DMS 273 (cell line): ENCODE measurements around the gene ANO3.
A peak's percentile ranks its signal among the peaks of the same experiment; 100 is the strongest.
"Not testable (repeated sequence)": the region's sequence is repeated elsewhere in the genome, so short reads cannot be mapped to it uniquely, and the experiment has no call there.

Experiments used
- DNase-seq: peaks from one replicate; lab custom pipeline; 2025; ENCODE audit not compliant: unreplicated experiment; lab: John Stamatoyannopoulos, UW

The ANO3 gene

GRCh38 chr11:26620282-26621045 is 288.5 kb downstream of the ANO3 start:
- DNase-seq = no peak

GRCh38 chr11:26621132-26621531 is 289.2 kb downstream of the ANO3 start:
- DNase-seq = no peak

- no peak for DNase-seq
Measured at GRCh38 chr11:26622181-26622580, 290.3 kb downstream of the ANO3 start.

GRCh38 chr11:26623076-26623659 is 291.2 kb downstream of the ANO3 start:
- no peak for DNase-seq

GRCh38 chr11:26626346-26626745 is 294.4 kb downstream of the ANO3 start:
- no peak for DNase-seq

GRCh38 chr11:26632691-26633159 is 300.8 kb downstream of the ANO3 start:
- no peak for DNase-seq

- not testable (repeated sequence) for DNase-seq
Measured at GRCh38 chr11:26643314-26643713, 311.4 kb downstream of the ANO3 start.

GRCh38 chr11:26649884-26650283 is 318.0 kb downstream of the ANO3 start:
- DNase-seq = peak; percentile 68

- DNase-seq = no peak
Measured at GRCh38 chr11:26651916-26652315, 320.0 kb downstream of the ANO3 start.

- no peak for DNase-seq
Measured at GRCh38 chr11:26655287-26655686, 323.4 kb downstream of the ANO3 start.

- DNase-seq = no peak
Measured at GRCh38 chr11:26662916-26663315, 331.0 kb downstream of the ANO3 start.

GRCh38 chr11:26665036-26665435 is 333.1 kb downstream of the ANO3 start:
- no peak for DNase-seq

GRCh38 chr11:26665946-26666345 is 334.0 kb downstream of the ANO3 start:
- no peak for DNase-seq

GRCh38 chr11:26675233-26675928 is 343.5 kb downstream of the ANO3 start:
- DNase-seq = no peak

GRCh38 chr11:26676641-26677040 is 344.7 kb downstream of the ANO3 start:
- DNase-seq = no peak

GRCh38 chr11:26677566-26677965 is 345.6 kb downstream of the ANO3 start:
- no peak for DNase-seq

- DNase-seq = no peak
Measured at GRCh38 chr11:26687351-26687750, 355.4 kb downstream of the ANO3 start.

GRCh38 chr11:26688701-26689100 is 356.8 kb downstream of the ANO3 start:
- DNase-seq = no peak

GRCh38 chr11:26696330-26696729 is 364.4 kb downstream of the ANO3 start:
- DNase-seq = no peak

GRCh38 chr11:26698224-26698623 is 366.3 kb downstream of the ANO3 start:
- DNase-seq = no peak

GRCh38 chr11:26700574-26701235 is 368.8 kb downstream of the ANO3 start:
- peak; percentile 31 for DNase-seq
